Thymus (tissue), 11 donors: ENCODE data around the gene SLC28A1. TPM values are rescaled to one million over a fixed set of nuclear protein-coding genes. Genes with fewer than 3 reads are reported as not detected.

Experiments used
- DNase-seq, 9 donors: peaks; one replicate each; pipeline ENCODE4 v3.0.0-alpha.2; 2013; ENCODE audit warnings: low spot score in 9 of 9, low read depth in 6 of 9, missing footprints in 1 of 9
- H3K27ac ChIP-seq, 2 donors: one replicate each; pipeline ENCODE4 v1.5.1; 2013; ENCODE audit warnings: control low read depth in 1 of 2, low read depth in 1 of 2, low read length in 1 of 2, mild to moderate bottlenecking in 1 of 2, moderate library complexity in 1 of 2
- H3K27me3 ChIP-seq, 2 donors: one replicate each; pipeline ENCODE4 v1.5.1; 2013; ENCODE audit warnings: low read length in 1 of 2; ENCODE audit not compliant: control insufficient read depth in 2 of 2, insufficient read depth in 1 of 2
- H3K36me3 ChIP-seq, 2 donors: one replicate each; pipeline ENCODE4 v1.5.1; 2013; ENCODE audit warnings: low read length in 1 of 2, mild to moderate bottlenecking in 1 of 2, moderate library complexity in 1 of 2; ENCODE audit not compliant: control insufficient read depth in 2 of 2, insufficient read depth in 2 of 2
- H3K4me1 ChIP-seq, 2 donors: one replicate each; pipeline ENCODE4 v1.5.1; 2013; ENCODE audit warnings: low read length in 2 of 2; ENCODE audit not compliant: control insufficient read depth in 2 of 2, insufficient read depth in 2 of 2
- H3K4me3 ChIP-seq, 2 donors: one replicate each; pipeline ENCODE4 v1.5.1; 2013; ENCODE audit warnings: low read length in 2 of 2, control low read depth in 1 of 2, mild to moderate bottlenecking in 1 of 2
- H3K9me3 ChIP-seq, 2 donors: one replicate each; pipeline ENCODE4 v1.5.1; 2013; ENCODE audit warnings: low read length in 1 of 2, mild to moderate bottlenecking in 1 of 2; ENCODE audit not compliant: control insufficient read depth in 2 of 2, insufficient read depth in 1 of 2
- WGBS: extraction: QIAGEN DNeasy Blood & Tissue Kit; methylation state at CpG from one replicate; pipeline ENCODE4 v1.1.7; 2013; 5-methylcytosine and 5-hydroxymethylcytosine counted together
- polyA plus RNA-seq: library from polyadenylated mRNA; stranded (reverse); fragments of 200-250 nt; gene quantifications from one replicate; pipeline ENCODE4 v1.2.3, GENCODE V29; 2013
- total RNA-seq: library from RNA; stranded (reverse); fragments of 120-200 nt; gene quantifications from one replicate; pipeline ENCODE4 v1.2.4, GENCODE V29; 2013
- donor health status: healthy.

SLC28A1 gene
- total and polyA plus RNA-seq, 2 donors = 0.05 to 0.18 TPM

- peaks cover 0 to 3% of the 10 kb centered on the region in 2 donors for H3K9me3 ChIP-seq
- no peak overlapping the region for H3K4me3 ChIP-seq
- no peak overlapping the region for H3K27ac ChIP-seq
- no peak for DNase-seq
- no peaks in the 10 kb centered on the region for H3K36me3 ChIP-seq
- H3K4me1 ChIP-seq = peaks cover 6 to 24% of the 10 kb centered on the region in 2 donors
- 97% methylated on average over 16 of the region's 16 CpGs for WGBS
- H3K27me3 ChIP-seq = peaks cover 0 to 6% of the 10 kb centered on the region in 2 donors
Measured at GRCh38 chr15:84973492-84974460, 89.3 kb downstream of the SLC28A1 start.

GRCh38 chr15:84975871-84976351, 91.4 kb downstream of the SLC28A1 start:
- DNase-seq = no peak
- H3K4me1 ChIP-seq = peaks cover 11 to 37% of the 10 kb centered on the region in 2 donors
- peaks cover 0 to 4% of the 10 kb centered on the region in 2 donors for H3K9me3 ChIP-seq
- no peaks in the 10 kb centered on the region for H3K36me3 ChIP-seq
- peaks cover 4 to 22% of the 10 kb centered on the region in 2 donors for H3K27me3 ChIP-seq
- H3K4me3 ChIP-seq = no peak overlapping the region
- no peak overlapping the region for H3K27ac ChIP-seq
- 89% methylated on average over 5 of the region's 5 CpGs for WGBS

- Histone ChIP-seq H3K27ac (no peak overlapping the region), H3K9me3 (peaks cover 0 to 3% of the 10 kb centered on the region in 2 donors), H3K4me3 (no peak overlapping the region), H3K36me3 (no peaks in the 10 kb centered on the region), H3K4me1 (peaks cover 11 to 37% of the 10 kb centered on the region in 2 donors), H3K27me3 (peaks cover 9 to 29% of the 10 kb centered on the region in 2 donors)
- DNase-seq = no peak
- 98% methylated on average over 10 of the region's 10 CpGs for WGBS
Measured at GRCh38 chr15:84976746-84977345, 92.4 kb downstream of the SLC28A1 start.

GRCh38 chr15:84979651-84980050, 95.2 kb downstream of the SLC28A1 start:
- H3K27ac ChIP-seq = no peak overlapping the region
- no peaks in the 10 kb centered on the region for H3K36me3 ChIP-seq
- peaks cover 15 to 38% of the 10 kb centered on the region in 2 donors for H3K4me1 ChIP-seq
- no peak for DNase-seq
- 40% methylated on average over 16 of the region's 16 CpGs for WGBS
- peaks cover 25 to 43% of the 10 kb centered on the region in 2 donors for H3K27me3 ChIP-seq
- H3K4me3 ChIP-seq = peak overlapping the region in 1 of 2 donors; percentile 71
- H3K9me3 ChIP-seq = peaks cover 0 to 3% of the 10 kb centered on the region in 2 donors

- Histone ChIP-seq H3K27ac (peak overlapping the region; percentile 94 to 95), H3K27me3 (peaks cover 25 to 43% of the 10 kb centered on the region in 2 donors), H3K36me3 (no peaks in the 10 kb centered on the region), H3K4me1 (peaks cover 15 to 32% of the 10 kb centered on the region in 2 donors), H3K4me3 (peak overlapping the region; percentile 71 to 83), H3K9me3 (peaks cover 0 to 3% of the 10 kb centered on the region in 2 donors)
- under 1% methylated on average over 66 of the region's 66 CpGs for WGBS
- peak; percentile 73 to 94 (median 85) for DNase-seq
Measured at GRCh38 chr15:84980196-84981053, 96.0 kb downstream of the SLC28A1 start.

DNA sequence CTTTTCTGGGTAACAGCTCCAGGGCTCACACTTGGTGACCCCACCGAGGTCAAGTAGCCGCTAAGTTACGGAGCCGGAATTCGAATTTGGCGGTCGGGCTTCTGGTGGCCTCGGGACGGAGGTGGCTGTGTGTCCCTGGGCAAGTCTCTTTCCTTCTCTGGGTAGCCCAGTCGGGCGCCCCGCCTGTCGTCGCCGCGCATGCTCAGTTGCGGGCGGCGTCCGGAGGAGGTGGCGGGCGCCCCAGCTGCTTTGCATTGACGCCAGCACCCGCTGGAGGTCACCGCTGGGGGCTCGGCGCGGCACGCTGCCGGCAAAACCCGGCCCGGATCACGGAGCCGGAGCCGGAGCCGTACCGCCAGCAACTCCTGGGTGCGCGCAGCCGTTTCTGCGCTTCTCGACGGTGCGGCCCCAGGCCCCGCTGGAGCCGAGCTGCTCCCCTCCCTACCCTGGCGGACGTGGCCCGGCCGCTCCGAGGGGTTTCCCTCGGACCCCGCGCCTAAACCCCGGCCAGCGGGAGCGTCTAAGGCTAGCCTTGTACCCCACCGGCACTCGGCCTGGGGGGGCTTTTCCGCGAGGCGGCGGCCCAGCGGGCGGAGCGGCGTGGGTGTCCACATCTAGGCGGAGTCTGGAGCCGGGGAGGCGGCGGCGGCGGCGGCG, 96.7 kb downstream of the SLC28A1 start:
- H3K4me1 ChIP-seq = peaks cover 12 to 25% of the 10 kb centered on the region in 2 donors

GRCh38 chr15:84981711-84982300, 97.3 kb downstream of the SLC28A1 start, which contains the start of gene PDE8A:
Gene PDE8A (plus strand): TSS chr15:84981856. CDS start chr15:84982163, 307 bp downstream.
- H3K27ac ChIP-seq = peak within 1 kb of the TSS; percentile 94 to 95
- peaks cover 25 to 43% of the 10 kb centered on the region in 2 donors for H3K27me3 ChIP-seq
- H3K4me3 ChIP-seq = peak within 1 kb of the TSS; percentile 71 to 83
- H3K4me1 ChIP-seq = peaks cover 12 to 24% of the 10 kb centered on the region in 2 donors
- under 1% methylated on average over 95 of the region's 95 CpGs for WGBS
- no peaks in the 10 kb centered on the region for H3K36me3 ChIP-seq
- peaks cover 0 to 3% of the 10 kb centered on the region in 2 donors for H3K9me3 ChIP-seq
- peak in 3 of 9 donors; percentile 32 to 59 (median 49) for DNase-seq

More for the DNA sequence above, 96.7 kb downstream of the SLC28A1 start:
- H3K27me3 ChIP-seq = peaks cover 25 to 43% of the 10 kb centered on the region in 2 donors
- H3K9me3 ChIP-seq = peaks cover 0 to 3% of the 10 kb centered on the region in 2 donors
- no peaks in the 10 kb centered on the region for H3K36me3 ChIP-seq
- peak overlapping the region; percentile 71 to 83 for H3K4me3 ChIP-seq
- peak overlapping the region; percentile 94 to 95 for H3K27ac ChIP-seq
- peak; percentile 87 to 98 (median 94) for DNase-seq
- under 1% methylated on average over 75 of the region's 75 CpGs for WGBS
